ENCODE data around the gene PRPF19. TPM values are rescaled to one million over a fixed set of nuclear protein-coding genes. Genes with fewer than 3 reads are reported as not detected.

PRPF19 gene
- 100 to 1,000 TPM; 113 to 153 (median 130) TPM for polyA plus RNA-seq (ENCODE audit: insufficient read length in 4 of 4)

DNA sequence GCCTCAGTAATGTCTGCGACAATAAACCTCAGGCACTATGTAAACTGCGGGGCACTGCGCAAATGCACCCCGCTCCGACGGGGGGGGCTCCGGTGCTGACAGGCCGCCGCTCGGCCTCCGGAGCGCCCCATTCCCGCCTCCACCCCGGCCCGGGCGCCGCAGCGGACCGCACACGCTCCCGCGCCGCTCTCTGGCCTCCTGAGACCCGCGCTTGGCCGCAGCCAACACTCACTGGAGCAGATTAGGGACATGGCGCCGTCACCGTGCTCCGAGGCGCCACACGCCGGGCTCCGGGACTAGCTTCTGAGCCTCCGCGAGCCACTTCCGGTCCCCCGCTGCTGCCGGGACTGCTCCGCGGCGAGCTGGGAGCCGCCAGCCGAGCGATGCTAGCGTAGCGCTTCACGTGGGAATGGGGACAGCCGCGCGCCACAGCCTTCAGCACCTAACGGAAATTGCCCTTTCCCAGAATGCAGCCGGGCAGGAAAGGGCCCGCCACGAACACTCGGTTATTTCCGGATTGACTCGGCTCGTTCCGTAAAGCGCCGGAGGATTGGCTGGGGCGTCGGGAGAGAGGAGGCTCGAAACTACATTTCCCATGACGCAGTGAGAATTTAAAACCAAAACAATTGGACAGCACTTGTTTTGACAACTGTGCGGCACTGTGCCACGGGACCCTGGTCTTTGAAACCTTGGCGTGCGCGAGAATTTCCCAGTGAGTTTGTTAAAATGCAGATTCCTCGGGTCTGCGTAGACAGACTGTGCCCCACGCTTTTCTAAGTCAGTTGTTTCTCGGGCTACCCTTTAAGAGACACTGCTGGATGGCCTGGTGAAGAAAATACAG is at the start of gene PRPF19:
Gene PRPF19 (minus strand): TSS at position 454 of the 841 bp plus-strand sequence. CDS start 203 bp downstream, at position 251.
- DNase-seq (ENCODE audit: low read depth in 4 of 4, low spot score in 2 of 4): peak; percentile 91 to 98 (median 92)

DNA sequence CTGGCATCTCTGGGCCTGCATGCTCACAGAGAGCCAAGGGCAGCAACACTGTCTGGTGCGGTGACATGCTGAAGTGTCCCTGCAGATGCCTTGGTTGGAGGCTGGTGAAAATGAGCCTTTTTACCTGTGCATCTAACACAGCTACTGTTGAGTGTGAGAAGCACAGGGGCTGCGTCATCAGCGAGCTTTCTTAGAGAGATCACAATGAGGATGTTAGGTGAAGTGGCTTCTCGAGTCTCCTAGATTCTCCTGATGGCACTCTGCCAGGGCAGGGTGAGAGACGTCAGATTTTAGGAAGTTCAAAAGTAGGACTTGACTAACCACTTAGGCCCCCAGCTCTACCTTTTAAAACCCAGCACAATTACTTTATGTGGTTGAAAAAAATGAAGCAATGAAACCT is 49.2 kb upstream of the PRPF19 start:
- no peak for DNase-seq (ENCODE audit: low read depth in 4 of 4, low spot score in 2 of 4)

DNA sequence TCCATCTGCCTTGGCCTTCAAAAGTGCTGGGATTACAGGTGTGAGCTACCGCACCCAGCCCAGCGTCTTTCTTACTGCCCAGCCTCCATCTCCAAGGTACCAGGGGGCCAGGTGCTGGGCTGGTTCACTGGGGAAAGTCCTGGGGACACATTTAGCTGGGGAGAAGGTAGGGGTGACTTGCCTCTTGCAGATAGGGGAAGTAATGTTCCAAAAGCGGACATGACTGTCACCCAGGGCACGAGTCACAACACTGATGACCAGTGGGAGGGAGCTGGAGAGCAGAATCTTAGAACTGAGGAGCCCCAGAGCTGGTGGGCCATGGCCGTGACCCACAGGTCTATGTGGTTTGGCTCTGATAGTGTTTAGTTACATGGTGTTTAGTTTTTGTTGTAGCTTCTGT is 48.0 kb upstream of the PRPF19 start:
- DNase-seq (ENCODE audit: low read depth in 4 of 4, low spot score in 2 of 4): no peak

- no peak for DNase-seq (ENCODE audit: low read depth in 4 of 4, low spot score in 2 of 4)
Observed at GRCh38 chr11:60953781-60954180, 47.4 kb upstream of the PRPF19 start.

DNA sequence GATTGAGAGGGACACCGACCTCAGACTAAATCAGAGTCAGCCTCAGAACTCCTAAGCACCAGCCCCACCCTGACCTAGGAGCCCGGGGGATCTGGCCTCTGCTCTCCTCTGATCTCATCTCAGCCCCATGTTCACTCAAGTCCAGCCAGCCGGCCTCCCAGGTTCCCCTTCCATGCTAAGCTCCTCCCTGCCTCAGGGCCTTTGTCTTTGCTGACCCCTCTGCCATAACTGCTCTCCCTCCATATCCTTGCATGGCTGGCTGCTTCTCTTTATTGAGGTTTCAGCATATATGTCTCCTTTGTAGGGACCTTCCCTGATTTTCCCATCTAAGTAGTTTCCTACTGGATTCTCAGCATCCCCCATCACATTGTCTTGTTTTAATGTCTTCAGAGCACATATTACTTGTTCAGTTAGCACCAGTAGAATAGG is 46.4 kb upstream of the PRPF19 start:
- no peak for DNase-seq (ENCODE audit: low read depth in 4 of 4, low spot score in 2 of 4)

GRCh38 chr11:60951904-60952741 is 45.7 kb upstream of the PRPF19 start, which contains the start of gene SLC15A3:
Gene SLC15A3, minus strand, starts transcription at chr11:60952176. Its CDS starts 625 bp downstream, at chr11:60951551.
- DNase-seq (ENCODE audit: low read depth in 4 of 4, low spot score in 2 of 4): peak in 2 of 4 donors; percentile 27 to 41

- DNase-seq (ENCODE audit: low read depth in 4 of 4, low spot score in 2 of 4): no peak
Observed at GRCh38 chr11:60951606-60951903, 45.2 kb upstream of the PRPF19 start.

GRCh38 chr11:60950933-60951605 is 44.7 kb upstream of the PRPF19 start:
- DNase-seq (ENCODE audit: low read depth in 4 of 4, low spot score in 2 of 4): no peak

- no peak for DNase-seq (ENCODE audit: low read depth in 4 of 4, low spot score in 2 of 4)
Observed at GRCh38 chr11:60950024-60950423, 43.6 kb upstream of the PRPF19 start.

GRCh38 chr11:60948250-60948649 is 41.9 kb upstream of the PRPF19 start:
- DNase-seq (ENCODE audit: low read depth in 4 of 4, low spot score in 2 of 4): no peak

DNA sequence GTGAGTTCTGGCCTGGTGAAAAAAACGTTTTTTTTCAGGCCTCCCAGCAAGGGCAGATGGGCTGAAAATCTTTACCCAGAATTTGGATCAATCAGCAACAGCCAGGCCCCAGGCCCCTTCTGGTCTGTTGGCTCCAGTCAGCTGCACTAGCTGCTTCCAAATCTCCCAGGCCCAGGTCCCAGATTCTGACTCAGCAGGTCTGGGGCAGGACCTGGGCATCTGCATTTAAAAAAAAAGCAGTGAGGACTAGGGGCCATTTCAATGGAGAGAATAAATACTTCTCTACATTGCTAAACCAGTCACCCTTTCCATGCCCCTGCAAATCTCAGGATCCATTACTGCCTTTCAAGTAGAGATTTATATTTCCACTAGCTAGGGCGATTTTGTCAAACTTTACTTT is 41.3 kb upstream of the PRPF19 start:
- DNase-seq (ENCODE audit: low read depth in 4 of 4, low spot score in 2 of 4): no peak

- DNase-seq (ENCODE audit: low read depth in 4 of 4, low spot score in 2 of 4): no peak
Observed at GRCh38 chr11:60946601-60947264, 40.3 kb upstream of the PRPF19 start.

- DNase-seq (ENCODE audit: low read depth in 4 of 4, low spot score in 2 of 4): no peak
Observed at GRCh38 chr11:60945295-60945667, 38.9 kb upstream of the PRPF19 start.

GRCh38 chr11:60944490-60945294 is 38.3 kb upstream of the PRPF19 start:
- DNase-seq (ENCODE audit: low read depth in 4 of 4, low spot score in 2 of 4): no peak

DNA sequence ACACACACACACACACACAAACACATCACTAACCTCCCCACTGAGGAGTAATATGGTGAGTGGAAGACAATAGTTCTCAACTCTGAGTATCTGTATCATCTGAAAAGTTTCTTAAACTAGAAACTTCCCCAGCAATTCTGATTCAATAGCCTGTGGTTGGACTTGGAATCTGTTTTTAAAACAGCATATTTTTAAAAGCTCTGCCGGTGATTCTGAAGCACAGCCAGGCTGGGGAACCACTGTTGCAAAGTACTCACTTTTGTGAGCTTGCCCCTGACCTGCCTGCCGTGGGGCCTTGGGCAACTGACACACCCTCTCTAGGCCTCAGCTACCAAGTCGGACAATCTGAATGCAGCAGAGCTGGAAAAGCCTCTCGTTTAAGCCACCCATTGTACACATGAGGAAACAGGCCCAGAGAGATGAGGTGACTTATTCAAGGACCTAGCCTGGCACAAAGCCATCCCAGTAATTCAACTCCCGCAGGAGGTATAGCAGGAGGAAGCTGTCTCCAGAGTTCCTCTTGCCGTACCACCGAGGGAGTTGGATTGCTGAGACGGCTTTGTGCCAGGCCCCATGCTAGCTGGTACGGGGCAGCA is 36.7 kb upstream of the PRPF19 start:
- DNase-seq (ENCODE audit: low read depth in 4 of 4, low spot score in 2 of 4): peak in 1 of 4 donors; percentile 28

GRCh38 chr11:60942219-60942618 is 35.8 kb upstream of the PRPF19 start:
- no peak for DNase-seq (ENCODE audit: low read depth in 4 of 4, low spot score in 2 of 4)

GRCh38 chr11:60941371-60942119 is 35.2 kb upstream of the PRPF19 start:
- DNase-seq (ENCODE audit: low read depth in 4 of 4, low spot score in 2 of 4): no peak

GRCh38 chr11:60939855-60940254 is 33.5 kb upstream of the PRPF19 start:
- no peak for DNase-seq (ENCODE audit: low read depth in 4 of 4, low spot score in 2 of 4)

- DNase-seq (ENCODE audit: low read depth in 4 of 4, low spot score in 2 of 4): no peak
Observed at GRCh38 chr11:60939301-60939700, 32.9 kb upstream of the PRPF19 start.
